GM21447 (cell line): ENCODE data around the gene SQSTM1.
"Not testable (repeated sequence)": the region's sequence is repeated elsewhere in the genome, so short reads cannot be mapped to it uniquely, and the experiment has no call there.

Experiments
- ATAC-seq: cut with Tn5 transposase; IDR thresholded peaks from one replicate; pipeline ENCODE4 v1.9.1; 2021; ENCODE audit not compliant: unreplicated experiment

SQSTM1 gene

DNA sequence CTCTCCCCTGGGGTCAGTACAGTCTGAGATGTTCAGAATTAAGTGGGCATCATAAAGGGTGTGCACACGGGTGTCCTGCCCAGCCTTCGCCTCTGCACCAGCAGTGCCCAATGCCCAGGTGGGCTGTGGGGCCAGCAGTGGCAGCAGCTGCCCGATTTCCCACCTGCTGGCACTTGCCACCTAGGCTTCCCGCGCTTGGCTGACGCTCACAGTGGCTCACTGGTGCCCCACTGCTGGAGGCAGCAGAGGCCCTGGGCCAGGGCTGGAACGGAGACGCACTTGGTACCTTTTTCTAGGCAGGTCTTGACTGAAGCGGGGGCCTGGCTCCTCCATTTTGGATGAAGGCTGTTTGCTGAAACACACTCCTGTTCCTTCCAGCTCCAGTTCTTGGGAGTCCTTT, 20.9 kb downstream of the SQSTM1 start:
- no peak for ATAC-seq

- ATAC-seq = peak; percentile 89
Measured at GRCh38 chr5:179852993-179853547, 32.4 kb downstream of the SQSTM1 start.

GRCh38 chr5:179854356-179854755, 33.7 kb downstream of the SQSTM1 start:
- no peak for ATAC-seq

- peak; percentile 43 for ATAC-seq
Measured at GRCh38 chr5:179858241-179858585, 37.5 kb downstream of the SQSTM1 start.

- ATAC-seq = peak; percentile 97
Measured at GRCh38 chr5:179858586-179859427, 38.1 kb downstream of the SQSTM1 start, which contains the start of gene MRNIP. Gene MRNIP, minus strand, starts transcription at chr5:179858817. Its CDS starts 21 bp downstream, at chr5:179858796.

GRCh38 chr5:179860301-179860700, 39.6 kb downstream of the SQSTM1 start:
- no peak for ATAC-seq

- no peak for ATAC-seq
Measured at GRCh38 chr5:179862296-179862695, 41.6 kb downstream of the SQSTM1 start.

DNA sequence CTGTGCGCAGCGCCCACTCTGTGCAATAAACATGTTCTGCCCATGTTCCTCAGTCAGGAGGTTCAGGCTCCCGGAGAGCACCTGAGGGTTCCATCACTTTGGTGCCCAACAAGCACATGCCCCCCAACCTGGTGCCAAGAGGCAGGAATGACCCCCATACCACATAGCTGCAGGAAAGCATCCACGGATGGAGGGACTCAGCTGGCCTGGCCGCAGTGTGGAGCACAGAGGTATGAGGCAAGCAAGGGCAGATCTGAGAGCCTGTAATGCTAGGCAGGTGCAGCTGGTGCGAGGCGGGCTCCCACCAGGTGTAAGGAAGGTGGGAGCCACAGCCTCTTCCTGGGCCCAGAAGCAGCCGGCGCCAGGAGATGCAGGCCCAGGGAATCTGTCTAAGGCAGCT, 42.2 kb downstream of the SQSTM1 start:
- no peak for ATAC-seq

DNA sequence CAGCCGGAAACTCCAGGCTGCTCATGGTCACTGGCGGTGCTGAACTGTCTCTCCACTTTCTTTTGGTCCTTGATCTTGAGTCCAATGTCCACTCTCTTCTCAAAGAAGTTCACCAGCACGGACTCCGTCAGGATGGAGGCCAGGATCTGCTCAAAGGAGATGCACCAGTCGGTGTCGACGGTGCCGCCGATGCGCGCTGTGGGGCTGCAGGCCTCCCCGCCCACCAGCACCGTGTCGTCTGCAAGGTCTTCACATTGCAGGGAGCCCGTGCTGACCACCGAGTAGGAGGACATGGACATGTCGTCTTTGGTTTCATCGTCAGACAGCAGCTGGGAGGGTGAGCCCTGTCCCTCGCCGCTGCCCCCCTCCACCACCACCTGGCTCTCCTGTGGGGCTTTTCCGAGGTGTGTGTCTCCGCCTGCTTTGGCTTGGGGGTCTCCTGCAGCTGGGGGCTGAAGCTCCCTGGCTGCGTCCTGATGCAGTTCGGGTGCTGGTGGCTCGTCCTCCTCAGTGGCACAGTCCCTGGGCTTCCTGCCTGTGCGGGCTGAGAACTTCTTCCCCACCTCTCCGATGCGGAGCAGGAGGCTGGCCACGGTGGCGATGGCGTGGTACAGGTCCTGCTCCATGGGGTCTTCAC, 42.9 kb downstream of the SQSTM1 start:
- ATAC-seq = no peak

- no peak for ATAC-seq
Measured at GRCh38 chr5:179864686-179865085, 44.0 kb downstream of the SQSTM1 start.

DNA sequence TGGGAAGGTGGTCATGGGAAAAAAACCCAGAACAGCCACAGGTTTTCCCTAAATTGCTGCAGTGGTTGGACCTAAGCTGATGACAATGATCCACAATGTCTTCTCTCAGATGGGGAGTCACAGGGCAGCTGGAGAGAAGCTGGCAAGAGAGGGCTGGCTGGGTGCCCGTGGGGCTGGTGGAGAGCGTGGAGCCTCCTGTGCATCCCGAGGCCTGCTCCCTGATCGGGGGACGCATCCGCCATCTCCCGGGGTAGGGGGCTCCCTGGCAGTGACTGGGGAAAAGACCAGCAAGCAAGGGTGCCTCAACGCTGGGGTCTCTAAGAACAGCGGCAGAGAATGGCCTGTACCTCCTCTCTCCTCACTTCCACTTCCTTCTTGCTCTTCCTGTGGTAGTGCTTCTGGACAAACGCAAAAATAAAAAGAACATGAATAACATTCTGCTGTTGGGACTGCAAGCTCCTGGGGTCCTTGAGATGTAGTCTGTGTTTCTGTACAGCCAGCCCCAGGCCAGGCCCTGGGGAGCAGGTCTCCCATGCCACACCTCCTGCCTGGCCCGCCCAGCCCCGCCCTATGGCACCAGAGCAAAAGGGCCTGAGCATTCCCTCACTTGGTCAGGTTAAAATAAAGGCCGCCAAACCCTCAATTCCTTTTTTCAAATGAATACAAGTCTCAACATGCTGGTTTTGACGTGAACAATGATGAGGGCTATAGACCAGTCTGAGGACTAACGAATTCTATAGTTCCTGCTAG, 45.0 kb downstream of the SQSTM1 start:
- ATAC-seq = no peak

- ATAC-seq = peak; percentile 53
Measured at GRCh38 chr5:179866241-179867078, 45.8 kb downstream of the SQSTM1 start.

GRCh38 chr5:179867079-179867465, 46.4 kb downstream of the SQSTM1 start:
- no peak for ATAC-seq

GRCh38 chr5:179867476-179867875, 46.8 kb downstream of the SQSTM1 start:
- ATAC-seq = no peak

DNA sequence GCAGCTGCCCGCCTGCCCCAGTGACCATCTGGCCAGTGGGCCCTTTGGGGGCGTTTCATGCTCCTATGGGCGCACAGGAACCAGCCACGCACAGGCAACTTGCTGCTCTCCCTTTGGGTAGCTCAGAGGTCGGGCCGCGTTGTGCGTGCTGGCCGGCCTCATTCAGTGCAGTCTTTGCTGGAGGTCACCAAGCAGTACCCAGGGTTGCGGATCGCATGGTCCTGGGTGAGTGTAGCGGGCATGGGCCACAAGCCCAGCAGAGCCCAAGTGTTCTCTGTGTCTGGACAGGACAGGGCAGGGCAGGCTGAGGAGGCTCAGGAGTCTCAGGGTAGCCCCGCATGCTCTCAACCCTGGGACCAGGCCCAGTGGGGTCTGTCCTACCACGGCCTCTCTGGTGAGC, 47.8 kb downstream of the SQSTM1 start:
- ATAC-seq = no peak

- no peak for ATAC-seq
Measured at GRCh38 chr5:179869101-179869500, 48.4 kb downstream of the SQSTM1 start.

- no peak for ATAC-seq
Measured at GRCh38 chr5:179869641-179870402, 49.1 kb downstream of the SQSTM1 start.

DNA sequence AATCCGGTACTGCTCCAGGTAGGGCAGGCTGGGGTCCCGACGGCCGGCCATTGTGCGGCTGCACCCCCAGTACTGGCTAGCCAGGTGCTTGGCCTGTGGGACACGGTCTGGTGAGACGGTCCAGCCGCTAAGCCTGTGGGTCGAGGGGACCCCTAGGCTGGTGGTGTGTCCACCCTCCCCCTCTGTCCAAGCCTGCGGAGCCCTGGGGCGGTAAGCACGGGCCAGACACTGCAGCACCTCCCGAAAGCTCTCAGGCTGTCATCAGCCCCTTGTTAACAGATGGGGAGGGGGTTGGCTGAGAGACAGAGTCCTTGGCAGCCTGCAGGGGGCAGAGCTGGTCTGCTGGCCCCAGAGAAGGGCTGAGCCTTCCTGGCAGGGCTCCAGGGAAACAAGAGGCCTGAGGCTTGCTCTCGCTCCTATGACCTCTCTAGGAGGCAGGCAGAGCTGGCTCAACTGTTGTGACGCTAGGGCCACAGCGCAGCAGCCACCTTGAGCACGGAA, 49.7 kb downstream of the SQSTM1 start:
- no peak for ATAC-seq

DNA sequence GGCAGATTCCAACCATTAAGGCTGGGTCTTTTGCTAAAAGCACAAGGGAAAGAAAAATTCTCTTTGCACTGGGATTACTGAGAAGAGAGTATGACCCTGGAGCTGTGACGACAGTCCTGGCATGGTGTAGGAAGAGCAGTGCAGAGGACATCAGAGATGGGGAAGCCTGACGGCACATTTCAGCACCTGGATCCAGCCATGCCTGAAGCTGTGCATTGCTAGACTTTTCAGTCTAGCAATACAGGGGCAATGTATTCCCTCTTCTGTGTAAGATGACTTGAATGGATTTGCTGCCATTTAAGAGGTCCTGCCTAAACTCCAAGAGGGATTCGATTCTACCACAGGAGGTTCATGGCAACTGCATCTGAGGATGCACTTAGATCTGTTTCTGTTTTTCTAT, 50.2 kb downstream of the SQSTM1 start:
- no peak for ATAC-seq

- ATAC-seq = not testable (repeated sequence)
Measured at GRCh38 chr5:179871533-179871932, 50.8 kb downstream of the SQSTM1 start.
